Measurements from ENCODE around the gene GARIN3.
A peak's percentile ranks its signal among the peaks of the same experiment; 100 is the strongest.

GARIN3 gene

DNA sequence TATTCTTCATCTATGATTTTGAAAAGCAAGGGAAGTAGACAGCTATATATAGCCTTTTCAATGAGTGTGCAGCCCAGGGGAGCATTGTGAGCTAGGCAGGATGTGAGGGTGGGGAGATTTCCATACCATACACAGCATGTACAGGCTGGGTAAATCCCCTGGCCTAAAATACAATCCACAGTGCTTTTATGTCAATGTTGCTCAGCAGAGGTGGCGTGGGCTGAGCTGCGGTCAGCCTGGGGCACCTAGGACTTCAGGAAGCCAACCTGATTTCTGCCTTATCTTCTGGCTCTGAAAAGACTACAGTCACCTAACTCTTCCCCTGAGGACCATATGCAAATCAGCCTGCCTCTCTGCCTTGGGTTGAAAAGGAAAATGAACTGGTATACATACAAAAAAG is 6.3 kb upstream of the GARIN3 start:
- TF ChIP-seq, protein P1, sequence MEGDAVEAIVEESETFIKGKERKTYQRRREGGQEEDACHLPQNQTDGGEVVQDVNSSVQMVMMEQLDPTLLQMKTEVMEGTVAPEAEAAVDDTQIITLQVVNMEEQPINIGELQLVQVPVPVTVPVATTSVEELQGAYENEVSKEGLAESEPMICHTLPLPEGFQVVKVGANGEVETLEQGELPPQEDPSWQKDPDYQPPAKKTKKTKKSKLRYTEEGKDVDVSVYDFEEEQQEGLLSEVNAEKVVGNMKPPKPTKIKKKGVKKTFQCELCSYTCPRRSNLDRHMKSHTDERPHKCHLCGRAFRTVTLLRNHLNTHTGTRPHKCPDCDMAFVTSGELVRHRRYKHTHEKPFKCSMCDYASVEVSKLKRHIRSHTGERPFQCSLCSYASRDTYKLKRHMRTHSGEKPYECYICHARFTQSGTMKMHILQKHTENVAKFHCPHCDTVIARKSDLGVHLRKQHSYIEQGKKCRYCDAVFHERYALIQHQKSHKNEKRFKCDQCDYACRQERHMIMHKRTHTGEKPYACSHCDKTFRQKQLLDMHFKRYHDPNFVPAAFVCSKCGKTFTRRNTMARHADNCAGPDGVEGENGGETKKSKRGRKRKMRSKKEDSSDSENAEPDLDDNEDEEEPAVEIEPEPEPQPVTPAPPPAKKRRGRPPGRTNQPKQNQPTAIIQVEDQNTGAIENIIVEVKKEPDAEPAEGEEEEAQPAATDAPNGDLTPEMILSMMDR (IDR thresholded peaks at IDR 0.05; ENCODE audit: borderline replicate concordance, control extremely low read depth, extremely low read depth, insufficient read depth, missing control alignments), result no peak
- peak; percentile 80 for DNase-seq (ENCODE audit: low spot score)
- in situ Hi-C loops (cut with MboI; ENCODE audit: low sequenced_read_pairs, unreplicated experiment), result loop anchor here (25.0 kb wide), 1 partner anchor 140 kb away; no protein-coding TSS in a partner anchor

GRCh38 chr5:157168286-157168685 is 2.2 kb upstream of the GARIN3 start:
- DNase-seq (ENCODE audit: low spot score), result no peak
- in situ Hi-C loops (cut with MboI; ENCODE audit: low sequenced_read_pairs, unreplicated experiment), result loop anchor here (25.0 kb wide), 1 partner anchor 144 kb away; no protein-coding TSS in a partner anchor
- TF ChIP-seq, protein P1 (IDR thresholded peaks at IDR 0.05; ENCODE audit: borderline replicate concordance, control extremely low read depth, extremely low read depth, insufficient read depth, missing control alignments), result no peak

DNA sequence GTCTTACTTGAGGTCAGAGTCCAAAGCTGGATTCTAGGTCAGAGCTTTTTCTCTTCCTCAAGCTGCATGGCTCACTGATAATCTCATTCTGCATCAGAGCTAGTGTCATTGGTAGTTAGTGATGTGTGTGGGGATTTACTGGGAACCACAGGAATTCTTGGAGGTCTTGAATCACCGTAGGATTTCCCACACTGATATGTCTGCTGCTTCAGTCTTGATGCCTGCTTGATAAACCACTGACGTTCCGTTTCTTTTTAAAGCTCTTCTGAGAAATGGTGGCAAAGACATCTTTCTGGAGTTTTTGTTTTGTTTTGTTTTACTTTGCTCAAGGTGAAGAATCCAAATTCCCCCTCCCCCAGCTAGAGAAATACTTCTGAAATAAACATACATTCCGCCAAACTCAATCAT is 1.2 kb upstream of the GARIN3 start:
- TF ChIP-seq, protein P1 (IDR thresholded peaks at IDR 0.05; ENCODE audit: borderline replicate concordance, control extremely low read depth, extremely low read depth, insufficient read depth, missing control alignments), result no peak
- no peak for DNase-seq (ENCODE audit: low spot score)
- in situ Hi-C loops (cut with MboI; ENCODE audit: low sequenced_read_pairs, unreplicated experiment), result loop anchor here (25.0 kb wide), 1 partner anchor 145 kb away; no protein-coding TSS in a partner anchor

GRCh38 chr5:157165668-157166067 is 396 bp downstream of the GARIN3 start:
- DNase-seq (ENCODE audit: low spot score), result no peak
- in situ Hi-C loops (cut with MboI; ENCODE audit: low sequenced_read_pairs, unreplicated experiment), result loop anchor here (25.0 kb wide), 1 partner anchor 147 kb away; no protein-coding TSS in a partner anchor
- TF ChIP-seq, protein P1 (IDR thresholded peaks at IDR 0.05; ENCODE audit: borderline replicate concordance, control extremely low read depth, extremely low read depth, insufficient read depth, missing control alignments), result no peak

DNA sequence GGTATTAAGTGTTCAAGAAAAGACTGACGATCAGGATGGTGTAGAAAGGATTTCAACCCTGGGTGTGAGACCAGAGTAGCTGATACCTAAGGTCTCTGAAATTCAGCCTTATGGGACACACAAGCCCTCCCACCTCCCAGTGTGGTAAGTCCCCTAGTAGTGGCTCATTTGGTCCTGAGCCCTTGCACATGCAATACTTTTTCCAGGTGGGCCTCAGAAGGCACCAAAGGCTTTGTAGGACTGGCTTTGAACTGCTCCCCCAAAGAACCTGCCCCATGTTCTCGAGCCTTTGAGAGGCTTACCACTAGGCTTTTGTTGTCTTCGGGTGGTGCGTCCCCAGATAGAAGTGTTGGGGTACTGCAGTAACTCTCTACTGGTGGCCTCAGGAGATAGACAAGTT is 803 bp downstream of the GARIN3 start:
- in situ Hi-C loops (cut with MboI; ENCODE audit: low sequenced_read_pairs, unreplicated experiment), result loop anchor here (25.0 kb wide), 1 partner anchor 147 kb away; no protein-coding TSS in a partner anchor
- DNase-seq (ENCODE audit: low spot score), result no peak
- TF ChIP-seq, protein P1 (IDR thresholded peaks at IDR 0.05; ENCODE audit: borderline replicate concordance, control extremely low read depth, extremely low read depth, insufficient read depth, missing control alignments), result no peak

- TF ChIP-seq, protein P1 (IDR thresholded peaks at IDR 0.05; ENCODE audit: borderline replicate concordance, control extremely low read depth, extremely low read depth, insufficient read depth, missing control alignments), result no peak
- in situ Hi-C loops (cut with MboI; ENCODE audit: low sequenced_read_pairs, unreplicated experiment), result loop anchor here (25.0 kb wide), 1 partner anchor 148 kb away; no protein-coding TSS in a partner anchor
- no peak for DNase-seq (ENCODE audit: low spot score)
Measured at GRCh38 chr5:157164521-157164920, 1.5 kb downstream of the GARIN3 start.
